ENCODE results near the gene B4GALNT4.

The B4GALNT4 gene

GRCh38 chr11:403021-403760 is 33.9 kb downstream of the B4GALNT4 start:
- no peak for DNase-seq (ENCODE audit: insufficient read length, low spot score)
- TF ChIP-seq PAX5 (IDR thresholded peaks at IDR 0.05; ENCODE audit: insufficient read depth, low read length, severe bottlenecking) (no peak), SPI1 (IDR thresholded peaks at IDR 0.05; ENCODE audit: low read depth, low read length) (no peak), TAF1 (IDR thresholded peaks at IDR 0.05; ENCODE audit: low read depth, low read length) (no peak), POLR2AphosphoS5 (IDR thresholded peaks at IDR 0.05; ENCODE audit: low read depth, low read length) (no peak), POU2F2 (IDR thresholded peaks at IDR 0.05; ENCODE audit: low read depth, low read length) (no peak), POLR2A (IDR thresholded peaks at IDR 0.05; ENCODE audit: low read depth, low read length) (no peak)
- FAIRE-seq = no peak

GRCh38 chr11:403761-404431 is 34.6 kb downstream of the B4GALNT4 start:
- no peak for TF ChIP-seq POLR2A (IDR thresholded peaks at IDR 0.05; ENCODE audit: low read depth, low read length)
- TF ChIP-seq TAF1 (IDR thresholded peaks at IDR 0.05; ENCODE audit: low read depth, low read length) = no peak
- no peak for TF ChIP-seq POLR2AphosphoS5 (IDR thresholded peaks at IDR 0.05; ENCODE audit: low read depth, low read length)
- TF ChIP-seq PAX5 (IDR thresholded peaks at IDR 0.05; ENCODE audit: insufficient read depth, low read length, severe bottlenecking) = no peak
- TF ChIP-seq POU2F2 (IDR thresholded peaks at IDR 0.05; ENCODE audit: low read depth, low read length) = no peak
- TF ChIP-seq SPI1 (IDR thresholded peaks at IDR 0.05; ENCODE audit: low read depth, low read length) = no peak
- FAIRE-seq (no peak), DNase-seq (ENCODE audit: insufficient read length, low spot score) (no peak)

GRCh38 chr11:404551-405264 is 35.4 kb downstream of the B4GALNT4 start:
- DNase-seq (ENCODE audit: insufficient read length, low spot score) = no peak
- TF ChIP-seq POLR2A (IDR thresholded peaks at IDR 0.05; ENCODE audit: low read depth, low read length) (no peak), SPI1 (IDR thresholded peaks at IDR 0.05; ENCODE audit: low read depth, low read length) (no peak)
- no peak for FAIRE-seq

- FAIRE-seq = no peak
- TF ChIP-seq POU2F2 (IDR thresholded peaks at IDR 0.05; ENCODE audit: low read depth, low read length) (no peak), POLR2A (IDR thresholded peaks at IDR 0.05; ENCODE audit: low read depth, low read length) (no peak), TAF1 (IDR thresholded peaks at IDR 0.05; ENCODE audit: low read depth, low read length) (no peak), PAX5 (IDR thresholded peaks at IDR 0.05; ENCODE audit: insufficient read depth, low read length, severe bottlenecking) (no peak), POLR2AphosphoS5 (IDR thresholded peaks at IDR 0.05; ENCODE audit: low read depth, low read length) (no peak), SPI1 (IDR thresholded peaks at IDR 0.05; ENCODE audit: low read depth, low read length) (no peak)
- DNase-seq (ENCODE audit: insufficient read length, low spot score) = no peak
Observed at GRCh38 chr11:405323-405953, 36.1 kb downstream of the B4GALNT4 start.

- FAIRE-seq (no peak), DNase-seq (ENCODE audit: insufficient read length, low spot score) (no peak)
- no peak for TF ChIP-seq POU2F2 (IDR thresholded peaks at IDR 0.05; ENCODE audit: low read depth, low read length)
Observed at GRCh38 chr11:405954-406795, 36.9 kb downstream of the B4GALNT4 start.

- TF ChIP-seq PAX5 (IDR thresholded peaks at IDR 0.05; ENCODE audit: insufficient read depth, low read length, severe bottlenecking) (no peak), POLR2AphosphoS5 (IDR thresholded peaks at IDR 0.05; ENCODE audit: low read depth, low read length) (no peak)
- DNase-seq (ENCODE audit: insufficient read length, low spot score) = peak; percentile 98
- FAIRE-seq = peak; percentile 81
Observed at GRCh38 chr11:406796-407650, 37.7 kb downstream of the B4GALNT4 start.

GRCh38 chr11:407651-408123 is 38.4 kb downstream of the B4GALNT4 start:
- FAIRE-seq (no peak), DNase-seq (ENCODE audit: insufficient read length, low spot score) (no peak)
- TF ChIP-seq SPI1 (IDR thresholded peaks at IDR 0.05; ENCODE audit: low read depth, low read length) (no peak), POLR2A (IDR thresholded peaks at IDR 0.05; ENCODE audit: low read depth, low read length) (no peak), PAX5 (IDR thresholded peaks at IDR 0.05; ENCODE audit: insufficient read depth, low read length, severe bottlenecking) (no peak), TAF1 (IDR thresholded peaks at IDR 0.05; ENCODE audit: low read depth, low read length) (no peak), POLR2AphosphoS5 (IDR thresholded peaks at IDR 0.05; ENCODE audit: low read depth, low read length) (no peak), POU2F2 (IDR thresholded peaks at IDR 0.05; ENCODE audit: low read depth, low read length) (no peak)

GRCh38 chr11:408154-409007 is 39.1 kb downstream of the B4GALNT4 start:
- DNase-seq (ENCODE audit: insufficient read length, low spot score) = no peak
- no peak for TF ChIP-seq SPI1 (IDR thresholded peaks at IDR 0.05; ENCODE audit: low read depth, low read length)
- TF ChIP-seq POLR2AphosphoS5 (IDR thresholded peaks at IDR 0.05; ENCODE audit: low read depth, low read length) = no peak
- TF ChIP-seq TAF1 (IDR thresholded peaks at IDR 0.05; ENCODE audit: low read depth, low read length) = no peak
- TF ChIP-seq POU2F2 (IDR thresholded peaks at IDR 0.05; ENCODE audit: low read depth, low read length) = no peak
- TF ChIP-seq POLR2A (IDR thresholded peaks at IDR 0.05; ENCODE audit: low read depth, low read length) = no peak
- no peak for TF ChIP-seq PAX5 (IDR thresholded peaks at IDR 0.05; ENCODE audit: insufficient read depth, low read length, severe bottlenecking)
- no peak for FAIRE-seq
